Measurements from ENCODE around the gene PRLR.
A peak's percentile ranks its signal among the peaks of the same experiment; 100 is the strongest.

PRLR gene

DNA sequence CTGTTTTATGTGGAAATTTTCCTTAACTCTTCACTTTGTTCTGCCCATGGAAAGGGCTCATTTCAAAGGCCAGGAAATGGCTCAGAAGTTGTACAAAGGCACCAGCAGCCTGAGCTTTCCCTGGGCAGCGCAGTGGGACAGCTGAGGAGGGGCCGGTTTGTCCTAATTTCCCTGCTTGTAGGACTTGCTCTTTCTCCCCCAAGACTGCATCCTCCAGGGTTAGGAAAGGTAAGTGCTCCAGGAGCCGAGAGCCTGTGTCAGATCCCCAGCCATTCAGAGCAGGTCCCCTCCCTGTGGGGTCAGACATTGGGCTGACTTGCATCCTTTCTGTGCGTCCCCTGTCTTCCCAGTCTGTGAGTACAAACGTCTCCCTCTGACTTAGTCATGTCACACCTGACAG, 226.1 kb downstream of the PRLR start:
- DNase-seq (ENCODE audit: low read depth), result no peak
- no peak for TF ChIP-seq CTCF (IDR thresholded peaks at IDR 0.05; ENCODE audit: insufficient read depth, low read depth, low read length, missing control alignments)
- H3K4me3 ChIP-seq (ENCODE audit: low read length), result no peak overlapping the region

DNA sequence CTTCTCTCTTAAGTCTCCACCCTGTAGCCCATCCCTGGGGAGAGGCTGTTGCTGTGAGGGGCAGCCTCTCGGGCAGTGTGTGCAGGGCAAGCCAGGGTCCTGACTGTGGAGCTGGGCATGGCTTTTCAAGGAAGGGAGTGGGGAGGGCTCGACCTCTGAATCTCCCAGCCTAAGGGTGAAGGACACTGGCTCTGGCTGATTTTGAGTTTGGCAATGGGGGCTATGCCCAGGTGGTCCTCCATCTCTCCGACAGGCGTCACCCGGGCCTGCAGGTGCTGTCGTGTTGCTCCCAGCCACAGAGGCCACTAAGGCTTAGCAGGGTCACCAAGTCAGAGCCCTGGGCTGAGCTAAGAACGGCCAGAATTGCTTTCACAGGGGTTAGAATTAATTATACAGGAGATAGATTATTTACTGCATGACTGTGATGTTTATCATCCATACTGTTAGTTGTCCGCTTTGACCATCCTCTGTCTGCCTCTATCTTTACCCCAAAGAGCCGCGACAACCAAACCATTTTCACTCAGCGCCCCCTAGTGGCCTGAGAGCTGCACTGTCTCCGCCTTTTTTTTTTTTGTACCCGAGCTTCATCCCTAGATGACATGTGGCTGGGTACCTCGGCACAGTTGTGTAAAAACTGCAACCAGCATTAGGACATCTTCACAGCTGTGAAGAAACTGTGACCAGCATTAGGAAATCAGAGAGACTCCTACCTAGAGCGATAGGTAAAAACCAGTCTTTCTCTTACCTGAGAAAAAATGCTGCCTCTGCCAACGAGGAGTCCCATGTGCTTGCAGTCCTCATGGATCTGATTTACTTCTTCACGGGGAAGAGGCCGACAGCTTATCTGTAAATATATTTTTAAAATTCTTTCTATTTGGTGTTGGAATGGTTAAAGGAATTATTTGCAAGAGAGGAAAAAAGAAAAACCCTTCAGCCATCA, 227.0 kb downstream of the PRLR start:
- TF ChIP-seq CTCF (IDR thresholded peaks at IDR 0.05; ENCODE audit: insufficient read depth, low read depth, low read length, missing control alignments), result peak; percentile 87
- H3K4me3 ChIP-seq (ENCODE audit: low read length), result no peak overlapping the region
- peak; percentile 58 for DNase-seq (ENCODE audit: low read depth)

- no peak overlapping the region for H3K4me3 ChIP-seq (ENCODE audit: low read length)
- TF ChIP-seq CTCF (IDR thresholded peaks at IDR 0.05; ENCODE audit: insufficient read depth, low read depth, low read length, missing control alignments), result no peak
- DNase-seq (ENCODE audit: low read depth), result no peak
Observed at GRCh38 chr5:35002459-35002858, 227.8 kb downstream of the PRLR start.

DNA sequence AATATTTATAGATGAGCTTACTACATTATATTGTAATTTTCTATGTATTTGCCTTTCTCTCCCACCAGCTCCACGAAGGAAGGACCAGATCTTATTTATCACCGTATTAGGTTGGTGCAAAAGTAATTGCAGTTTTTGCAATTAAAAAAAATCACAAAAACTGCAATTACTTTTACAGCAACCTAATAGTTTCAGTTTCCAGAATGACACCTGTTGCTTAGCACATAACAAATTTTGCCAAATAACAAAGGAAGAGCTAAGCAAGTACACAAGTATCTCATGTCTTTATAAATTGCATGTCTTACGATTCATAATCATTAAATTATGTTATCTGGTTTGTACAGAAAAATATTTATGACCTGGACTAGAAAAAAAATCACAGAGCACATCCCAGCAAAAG, 228.4 kb downstream of the PRLR start:
- DNase-seq (ENCODE audit: low read depth), result no peak
- TF ChIP-seq CTCF (IDR thresholded peaks at IDR 0.05; ENCODE audit: insufficient read depth, low read depth, low read length, missing control alignments), result no peak
- H3K4me3 ChIP-seq (ENCODE audit: low read length), result no peak overlapping the region
